ENCODE results near the gene NRCAM. TPM values are rescaled to one million over a fixed set of nuclear protein-coding genes. Genes with fewer than 3 reads are reported as not detected.

The NRCAM gene
- total RNA-seq, 4 donors from 2014 or later, result 0.77 to 30.3 (median 2.0) TPM; not detected in 1

DNA sequence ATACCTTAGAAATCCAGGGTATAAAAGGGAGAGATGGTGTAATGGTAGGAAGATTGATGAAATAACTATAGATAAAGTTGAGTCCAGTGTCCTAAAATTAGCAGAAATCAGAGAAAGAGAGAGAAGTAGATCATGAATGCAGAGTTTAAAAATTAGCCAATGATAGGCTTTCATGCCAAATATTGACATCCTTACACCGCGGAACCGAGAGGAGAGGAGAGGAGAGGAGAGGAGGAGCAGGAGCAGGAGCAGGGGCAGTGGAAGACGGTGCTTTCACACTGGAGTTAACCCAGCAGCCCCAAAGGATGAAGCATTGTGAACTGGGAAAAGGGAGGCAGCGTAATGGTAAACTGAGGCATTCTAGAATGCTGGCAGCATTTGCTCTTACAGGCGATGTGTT is 291.9 kb downstream of the NRCAM start:
- TF ChIP-seq POLR2A (IDR thresholded peaks at IDR 0.05), result no peak
- TF ChIP-seq, protein P1, sequence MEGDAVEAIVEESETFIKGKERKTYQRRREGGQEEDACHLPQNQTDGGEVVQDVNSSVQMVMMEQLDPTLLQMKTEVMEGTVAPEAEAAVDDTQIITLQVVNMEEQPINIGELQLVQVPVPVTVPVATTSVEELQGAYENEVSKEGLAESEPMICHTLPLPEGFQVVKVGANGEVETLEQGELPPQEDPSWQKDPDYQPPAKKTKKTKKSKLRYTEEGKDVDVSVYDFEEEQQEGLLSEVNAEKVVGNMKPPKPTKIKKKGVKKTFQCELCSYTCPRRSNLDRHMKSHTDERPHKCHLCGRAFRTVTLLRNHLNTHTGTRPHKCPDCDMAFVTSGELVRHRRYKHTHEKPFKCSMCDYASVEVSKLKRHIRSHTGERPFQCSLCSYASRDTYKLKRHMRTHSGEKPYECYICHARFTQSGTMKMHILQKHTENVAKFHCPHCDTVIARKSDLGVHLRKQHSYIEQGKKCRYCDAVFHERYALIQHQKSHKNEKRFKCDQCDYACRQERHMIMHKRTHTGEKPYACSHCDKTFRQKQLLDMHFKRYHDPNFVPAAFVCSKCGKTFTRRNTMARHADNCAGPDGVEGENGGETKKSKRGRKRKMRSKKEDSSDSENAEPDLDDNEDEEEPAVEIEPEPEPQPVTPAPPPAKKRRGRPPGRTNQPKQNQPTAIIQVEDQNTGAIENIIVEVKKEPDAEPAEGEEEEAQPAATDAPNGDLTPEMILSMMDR (IDR thresholded peaks at IDR 0.05), result no peak
- Histone ChIP-seq H3K36me3 (no peaks in the 10 kb centered on the region), H3K4me3 (no peak overlapping the region), H3K27ac (no peak overlapping the region), H3K27me3 (no peaks in the 10 kb centered on the region), H3K9me3 (no peaks in the 10 kb centered on the region), H3K4me1 (no peaks in the 10 kb centered on the region)
- intact Hi-C loops (cut with DNase I; ENCODE audit: low total_unique reads), result no loop called here
- DNase-seq, result no peak

DNA sequence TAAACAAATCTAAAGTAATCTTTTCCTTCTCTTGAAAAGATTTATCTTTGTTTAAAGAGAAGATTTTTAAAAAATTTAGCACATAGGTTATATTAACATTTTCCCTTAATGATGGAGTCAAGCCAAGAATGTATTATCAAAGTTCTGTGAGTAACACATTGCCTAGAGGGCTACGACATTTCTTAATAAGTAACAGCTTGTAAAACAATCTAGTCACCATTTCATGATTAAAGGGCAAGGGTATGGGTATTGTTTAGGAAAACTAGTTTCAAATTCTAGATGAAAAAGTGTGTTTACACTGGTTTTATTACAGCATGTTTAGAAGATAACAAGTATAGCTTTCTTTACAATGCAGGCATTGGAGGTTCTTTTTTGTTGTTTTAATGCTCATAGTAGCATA is 297.5 kb downstream of the NRCAM start:
- no peak for TF ChIP-seq POLR2A (IDR thresholded peaks at IDR 0.05)
- TF ChIP-seq, protein P1 (IDR thresholded peaks at IDR 0.05), result no peak
- Histone ChIP-seq H3K9me3 (no peaks in the 10 kb centered on the region), H3K4me1 (no peaks in the 10 kb centered on the region), H3K36me3 (no peaks in the 10 kb centered on the region), H3K27me3 (no peaks in the 10 kb centered on the region), H3K4me3 (no peak overlapping the region), H3K27ac (no peak overlapping the region)
- intact Hi-C loops (cut with DNase I; ENCODE audit: low total_unique reads), result no loop called here
- DNase-seq, result no peak

DNA sequence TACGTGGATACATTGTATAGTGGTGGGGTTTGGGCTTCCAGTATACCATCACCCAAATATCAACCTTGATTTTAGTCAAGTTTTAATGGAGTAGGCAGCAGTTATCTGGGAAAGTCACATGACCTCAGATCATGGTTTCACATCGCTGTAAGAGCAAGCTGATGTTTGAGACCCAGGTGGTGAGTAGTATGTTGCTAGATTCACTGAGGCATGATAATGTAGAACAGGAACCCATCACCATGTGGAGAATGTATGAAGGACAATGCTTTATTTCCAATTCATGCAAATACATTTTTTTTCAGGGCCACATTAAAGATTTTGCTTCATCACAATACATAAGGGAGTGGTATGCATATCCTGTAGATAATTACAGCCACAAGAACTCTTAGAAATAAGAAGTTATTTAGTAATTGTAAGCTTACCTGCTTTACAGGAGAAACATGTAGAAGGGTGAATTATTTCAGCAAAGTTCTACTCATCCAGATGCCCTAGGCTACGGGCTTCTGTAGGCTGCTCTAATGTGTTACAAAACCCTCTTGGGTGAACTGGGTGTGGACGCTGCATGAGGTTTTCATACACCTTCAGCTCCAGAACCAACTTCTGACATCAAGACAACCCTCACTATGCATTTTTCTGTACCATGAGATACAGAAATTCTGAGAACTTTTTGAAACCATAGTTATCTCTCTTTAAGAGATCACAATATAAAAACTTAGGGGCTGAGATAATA is 298.5 kb downstream of the NRCAM start:
- Histone ChIP-seq H3K4me3 (no peak overlapping the region), H3K27me3 (no peaks in the 10 kb centered on the region), H3K4me1 (no peaks in the 10 kb centered on the region), H3K9me3 (no peaks in the 10 kb centered on the region), H3K36me3 (no peaks in the 10 kb centered on the region), H3K27ac (no peak overlapping the region)
- intact Hi-C loops (cut with DNase I; ENCODE audit: low total_unique reads), result no loop called here
- TF ChIP-seq, protein P1 (IDR thresholded peaks at IDR 0.05), result no peak
- no peak for TF ChIP-seq POLR2A (IDR thresholded peaks at IDR 0.05)
- no peak for DNase-seq

DNA sequence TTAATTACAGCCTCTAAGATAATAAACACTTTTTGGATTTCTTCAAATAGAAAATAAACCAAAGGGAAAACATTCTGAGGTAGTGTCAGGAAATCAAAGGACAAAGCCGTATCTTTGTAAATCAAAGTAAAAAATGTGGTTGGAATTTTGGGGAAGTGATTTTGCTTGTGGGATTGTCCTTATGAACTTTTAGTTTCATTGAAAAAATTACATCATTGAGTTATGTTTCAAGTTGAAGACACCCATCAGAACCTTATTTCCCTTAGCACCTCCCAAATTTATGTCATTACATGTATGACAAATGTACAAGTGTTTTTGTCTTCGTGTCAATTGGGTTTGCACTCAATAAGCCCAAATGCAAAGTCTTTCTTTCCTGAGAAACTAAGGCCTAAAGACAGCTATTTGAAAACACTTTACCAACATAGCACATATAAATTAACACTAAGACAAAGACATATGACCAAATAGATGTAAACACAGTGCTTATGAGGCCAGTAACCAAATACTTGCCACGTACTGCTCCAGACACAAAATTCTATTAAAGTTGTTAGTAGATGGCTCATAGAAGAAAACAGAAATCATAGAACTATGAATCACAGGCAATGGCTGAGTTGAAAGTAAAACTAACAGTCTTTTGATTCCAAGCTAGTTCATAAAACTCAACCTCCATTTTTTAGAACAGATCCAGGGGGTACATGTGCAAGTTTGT is 299.2 kb downstream of the NRCAM start:
- TF ChIP-seq POLR2A (IDR thresholded peaks at IDR 0.05), result no peak
- TF ChIP-seq, protein P1 (IDR thresholded peaks at IDR 0.05), result no peak
- no peak overlapping the region for H3K27ac ChIP-seq
- no peaks in the 10 kb centered on the region for H3K4me1 ChIP-seq
- intact Hi-C loops (cut with DNase I; ENCODE audit: low total_unique reads), result no loop called here
- H3K36me3 ChIP-seq, result no peaks in the 10 kb centered on the region
- no peak overlapping the region for H3K4me3 ChIP-seq
- no peak for DNase-seq
- no peaks in the 10 kb centered on the region for H3K27me3 ChIP-seq
- no peaks in the 10 kb centered on the region for H3K9me3 ChIP-seq

DNA sequence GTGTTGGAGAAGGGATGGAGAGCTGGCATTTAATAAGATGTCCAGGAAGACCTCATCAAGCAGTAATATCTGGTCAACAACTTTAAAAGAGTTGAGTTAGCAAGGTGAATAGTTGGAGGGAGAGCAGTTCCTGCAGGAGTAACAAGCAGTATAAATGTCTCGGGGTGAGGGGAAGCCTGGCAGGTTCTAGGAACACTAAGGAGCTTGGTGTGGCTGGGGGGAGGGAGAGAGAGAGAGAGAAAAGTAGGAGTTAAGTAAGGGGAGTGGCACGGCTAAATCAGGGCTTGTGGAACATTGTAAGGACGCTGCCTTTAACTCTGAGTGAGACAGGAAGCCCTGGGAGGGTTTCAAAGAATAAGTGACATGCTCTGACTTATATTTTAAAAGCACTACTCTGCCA is 304.0 kb downstream of the NRCAM start:
- H3K27ac ChIP-seq, result no peak overlapping the region
- H3K27me3 ChIP-seq, result no peaks in the 10 kb centered on the region
- no peak for DNase-seq
- H3K36me3 ChIP-seq, result no peaks in the 10 kb centered on the region
- no peak for TF ChIP-seq POLR2A (IDR thresholded peaks at IDR 0.05)
- TF ChIP-seq, protein P1 (IDR thresholded peaks at IDR 0.05), result no peak
- intact Hi-C loops (cut with DNase I; ENCODE audit: low total_unique reads), result no loop called here
- no peaks in the 10 kb centered on the region for H3K4me1 ChIP-seq
- no peak overlapping the region for H3K4me3 ChIP-seq
- no peaks in the 10 kb centered on the region for H3K9me3 ChIP-seq
